ENCODE data around the gene YY1AP1.
A peak's percentile ranks its signal among the peaks of the same experiment; 100 is the strongest.

Gene YY1AP1

GRCh38 chr1:155609515-155610256 lies 78.9 kb downstream of the YY1AP1 start, which contains the start of gene MSTO1:
MSTO1 (plus strand) TSS chr1:155610218; CDS start chr1:155610249, 31 bp downstream.
- H3K4me3 Mint-ChIP-seq = peak within 1 kb of the TSS; percentile 89
- peak within 1 kb of the TSS; percentile 81 for H3K27ac Mint-ChIP-seq
- peaks cover 12% of the 10 kb centered on the region for H3K36me3 Mint-ChIP-seq (ENCODE audit: low read depth)
- H3K27me3 Mint-ChIP-seq (ENCODE audit: low read depth, poor library complexity) = peaks cover 5% of the 10 kb centered on the region
- TF ChIP-seq CTCF (IDR thresholded peaks at IDR 0.05) = no peak
- H3K4me1 Mint-ChIP-seq = peaks cover 4% of the 10 kb centered on the region
- H3K9me3 Mint-ChIP-seq = no peaks in the 10 kb centered on the region
- DNase-seq = peak; percentile 93
